ENCODE results near the gene KLHL26. TPM values are rescaled to one million over a fixed set of nuclear protein-coding genes. Genes with fewer than 3 reads are reported as not detected.

Gene KLHL26
- polyA plus RNA-seq, 2 of the 4 experiments (the other 2 are of a cell fraction) = 1.1 to 2.0 TPM

DNA sequence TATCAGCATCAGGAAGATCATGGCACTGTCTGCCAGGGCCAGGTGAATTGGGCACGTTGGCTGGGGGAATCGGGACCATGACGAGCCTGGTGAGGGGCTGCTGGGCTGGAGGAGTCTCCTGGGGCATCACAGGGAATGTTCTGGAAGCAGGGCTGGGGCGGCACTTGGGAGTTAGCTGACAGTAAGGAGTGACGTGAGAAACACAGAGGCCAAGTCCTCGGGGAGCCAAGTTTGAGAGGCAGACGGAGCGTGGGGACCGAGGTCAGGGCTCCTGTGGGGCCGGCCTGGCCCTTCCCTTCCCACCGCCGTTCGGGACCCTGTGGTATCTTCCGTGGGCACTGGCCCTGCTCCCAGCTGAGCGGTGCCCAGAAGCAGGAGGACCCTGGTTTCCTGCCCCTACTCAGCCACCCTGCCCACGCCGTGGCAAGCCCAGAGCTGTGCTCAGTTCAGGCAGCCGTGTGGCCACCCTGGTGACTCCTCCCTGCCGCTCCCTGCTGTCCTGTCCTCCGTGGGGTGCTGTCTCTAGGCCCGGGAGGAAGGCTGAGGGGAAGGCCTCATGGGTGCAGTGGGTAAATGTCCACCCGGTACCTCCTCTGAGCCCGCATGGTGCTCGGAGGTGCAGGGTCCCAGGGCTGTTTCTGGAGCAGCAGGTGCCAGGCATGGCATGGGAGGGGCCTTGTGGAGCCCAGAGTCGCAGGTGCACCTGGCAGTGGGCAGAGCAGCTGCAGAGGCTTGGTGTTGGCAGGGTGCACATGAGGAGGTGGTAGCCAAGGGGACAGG, 71.8 kb downstream of the KLHL26 start:
- FAIRE-seq (no peak), DNase-seq (ENCODE audit: low read depth in 1 of 2, low spot score in 1 of 2) (no peak), ATAC-seq (no peak)
- Histone ChIP-seq H3K4me1 (no peaks in the 10 kb centered on the region), H3K9me3 (no peaks in the 10 kb centered on the region), H3K4me3 (no peak overlapping the region), H3K27ac (no peak overlapping the region), H3K4me2 (no peak overlapping the region)
- POLR2A ChIA-PET = no interaction called here
- WGBS (ENCODE audit: missing lambda C conversion rate) = 90% methylated on average over 14 of the region's 25 CpGs
- CTCF ChIA-PET = interaction anchor here (1.2 to 2.0 kb wide), 2 partner anchors 10 to 139 kb away, joined by 3 to 5 read pairs; no protein-coding TSS in a partner anchor
- no peak for TF ChIP-seq CBX8 (IDR thresholded peaks at IDR 0.05)
- TF ChIP-seq ESRRA (IDR thresholded peaks at IDR 0.05; ENCODE audit: borderline replicate concordance, low read length) = no peak

DNA sequence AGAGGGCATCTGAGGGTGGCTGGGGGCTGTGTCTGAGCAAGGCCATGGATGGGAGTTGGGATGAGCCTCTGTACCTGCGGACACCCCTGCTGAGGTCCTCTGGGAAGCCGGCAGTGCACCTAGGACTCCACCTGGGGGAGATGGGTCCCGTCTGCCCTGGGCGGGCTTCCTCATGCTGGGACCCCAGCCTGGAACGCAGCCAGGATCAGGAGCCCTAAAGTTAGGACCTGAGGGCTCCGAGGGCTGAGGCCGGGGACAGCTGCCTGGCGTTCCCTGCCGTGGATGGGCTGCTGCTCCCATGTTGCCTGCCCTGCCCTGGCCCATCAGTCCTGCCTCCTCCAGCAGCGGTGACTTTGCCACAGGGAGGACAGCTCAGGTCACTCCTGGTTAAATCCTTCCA, 72.7 kb downstream of the KLHL26 start:
- CTCF ChIA-PET = interaction anchor here (2.0 kb wide), 1 partner anchor 138 kb away, joined by 5 read pairs; no protein-coding TSS in a partner anchor
- 100% methylated on average over 3 of the region's 10 CpGs for WGBS (ENCODE audit: missing lambda C conversion rate)
- Histone ChIP-seq H3K4me2 (no peak overlapping the region), H3K27ac (no peak overlapping the region), H3K4me3 (no peak overlapping the region), H3K4me1 (no peaks in the 10 kb centered on the region), H3K9me3 (no peaks in the 10 kb centered on the region)
- POLR2A ChIA-PET = interaction anchor here (0.6 kb wide), 1 partner anchor 200 kb away, joined by 3 read pairs; no protein-coding TSS in a partner anchor
- no peak for DNase-seq (ENCODE audit: low read depth in 1 of 2, low spot score in 1 of 2)
- TF ChIP-seq RAD21 (conservative IDR thresholded peaks at IDR 0.05 in 1 of 2, IDR thresholded peaks at IDR 0.05 in 1 of 2) (no peak), CHD2 (IDR thresholded peaks at IDR 0.05; ENCODE audit: low read length, partially characterized antibody) (no peak), GATA3 (IDR thresholded peaks at IDR 0.05; ENCODE audit: borderline replicate concordance) (no peak), ZNF302 (CRISPR knock-in tag; IDR thresholded peaks at IDR 0.05) (no peak), ZFP36 (IDR thresholded peaks at IDR 0.05; ENCODE audit: borderline replicate concordance, partially characterized antibody) (no peak), PHF8 (IDR thresholded peaks at IDR 0.05; ENCODE audit: borderline replicate concordance, low read depth) (no peak), CBX2 (IDR thresholded peaks at IDR 0.05; ENCODE audit: borderline replicate concordance, low read depth) (no peak), BHLHE40 (IDR thresholded peaks at IDR 0.05; ENCODE audit: low read depth, low read length) (no peak), KDM1A (IDR thresholded peaks at IDR 0.05; ENCODE audit: low read depth) (no peak), RFX5 (IDR thresholded peaks at IDR 0.05) (no peak)
- TF ChIP-seq, protein P1, sequence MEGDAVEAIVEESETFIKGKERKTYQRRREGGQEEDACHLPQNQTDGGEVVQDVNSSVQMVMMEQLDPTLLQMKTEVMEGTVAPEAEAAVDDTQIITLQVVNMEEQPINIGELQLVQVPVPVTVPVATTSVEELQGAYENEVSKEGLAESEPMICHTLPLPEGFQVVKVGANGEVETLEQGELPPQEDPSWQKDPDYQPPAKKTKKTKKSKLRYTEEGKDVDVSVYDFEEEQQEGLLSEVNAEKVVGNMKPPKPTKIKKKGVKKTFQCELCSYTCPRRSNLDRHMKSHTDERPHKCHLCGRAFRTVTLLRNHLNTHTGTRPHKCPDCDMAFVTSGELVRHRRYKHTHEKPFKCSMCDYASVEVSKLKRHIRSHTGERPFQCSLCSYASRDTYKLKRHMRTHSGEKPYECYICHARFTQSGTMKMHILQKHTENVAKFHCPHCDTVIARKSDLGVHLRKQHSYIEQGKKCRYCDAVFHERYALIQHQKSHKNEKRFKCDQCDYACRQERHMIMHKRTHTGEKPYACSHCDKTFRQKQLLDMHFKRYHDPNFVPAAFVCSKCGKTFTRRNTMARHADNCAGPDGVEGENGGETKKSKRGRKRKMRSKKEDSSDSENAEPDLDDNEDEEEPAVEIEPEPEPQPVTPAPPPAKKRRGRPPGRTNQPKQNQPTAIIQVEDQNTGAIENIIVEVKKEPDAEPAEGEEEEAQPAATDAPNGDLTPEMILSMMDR (IDR thresholded peaks at IDR 0.05) = no peak
- TF ChIP-seq, protein P2, sequence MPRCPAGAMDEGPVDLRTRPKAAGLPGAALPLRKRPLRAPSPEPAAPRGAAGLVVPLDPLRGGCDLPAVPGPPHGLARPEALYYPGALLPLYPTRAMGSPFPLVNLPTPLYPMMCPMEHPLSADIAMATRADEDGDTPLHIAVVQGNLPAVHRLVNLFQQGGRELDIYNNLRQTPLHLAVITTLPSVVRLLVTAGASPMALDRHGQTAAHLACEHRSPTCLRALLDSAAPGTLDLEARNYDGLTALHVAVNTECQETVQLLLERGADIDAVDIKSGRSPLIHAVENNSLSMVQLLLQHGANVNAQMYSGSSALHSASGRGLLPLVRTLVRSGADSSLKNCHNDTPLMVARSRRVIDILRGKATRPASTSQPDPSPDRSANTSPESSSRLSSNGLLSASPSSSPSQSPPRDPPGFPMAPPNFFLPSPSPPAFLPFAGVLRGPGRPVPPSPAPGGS (IDR thresholded peaks at IDR 0.05) = no peak
- no peak for FAIRE-seq
- ATAC-seq = no peak

DNA sequence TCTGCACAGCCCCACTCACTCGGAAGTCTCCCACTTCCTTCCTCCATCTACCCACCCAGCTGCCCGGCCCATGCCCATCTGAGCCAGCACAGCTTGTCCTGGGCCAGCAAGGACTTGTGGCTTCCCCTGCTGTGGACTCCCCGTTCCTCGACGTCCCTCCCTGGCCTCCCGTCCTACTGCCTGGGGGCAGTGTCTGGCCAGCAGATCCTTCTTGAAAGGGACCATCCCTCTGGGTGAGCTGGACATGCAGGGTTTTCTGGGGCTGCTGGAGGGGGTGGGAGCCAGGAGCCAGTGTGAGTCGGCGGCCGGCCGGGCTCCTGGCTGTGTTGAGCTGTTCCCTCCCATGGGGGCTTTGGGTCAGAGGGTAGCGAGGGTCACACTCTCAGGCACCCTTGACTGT, 73.4 kb downstream of the KLHL26 start:
- H3K4me2 ChIP-seq = no peak overlapping the region
- FAIRE-seq (no peak), ATAC-seq (no peak), DNase-seq (ENCODE audit: low read depth in 1 of 2, low spot score in 1 of 2) (no peak)
- TF ChIP-seq RCOR1 (IDR thresholded peaks at IDR 0.05; ENCODE audit: low read depth, low read length) = no peak
- no peak for TF ChIP-seq HDAC2 (IDR thresholded peaks at IDR 0.05)
- TF ChIP-seq NR3C1 (IDR thresholded peaks at IDR 0.05) = no peak
- no peak for TF ChIP-seq CBX2 (IDR thresholded peaks at IDR 0.05; ENCODE audit: borderline replicate concordance, low read depth)
- TF ChIP-seq EHF (CRISPR knock-in tag; IDR thresholded peaks at IDR 0.05) = no peak
- TF ChIP-seq, protein P3, sequence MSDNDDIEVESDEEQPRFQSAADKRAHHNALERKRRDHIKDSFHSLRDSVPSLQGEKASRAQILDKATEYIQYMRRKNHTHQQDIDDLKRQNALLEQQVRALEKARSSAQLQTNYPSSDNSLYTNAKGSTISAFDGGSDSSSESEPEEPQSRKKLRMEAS (IDR thresholded peaks at IDR 0.05) = no peak
- TF ChIP-seq, protein P2 (IDR thresholded peaks at IDR 0.05) = no peak
- no peak for TF ChIP-seq RNF2 (IDR thresholded peaks at IDR 0.05; ENCODE audit: borderline replicate concordance, low read depth)
- 97% methylated on average over 9 of the region's 11 CpGs for WGBS (ENCODE audit: missing lambda C conversion rate)
- POLR2A ChIA-PET = interaction anchor here (0.6 kb wide), 1 partner anchor 11 kb away, joined by 3 read pairs; no protein-coding TSS in a partner anchor
- H3K9me3 ChIP-seq = no peaks in the 10 kb centered on the region
- H3K4me1 ChIP-seq = no peaks in the 10 kb centered on the region
- H3K27ac ChIP-seq = no peak overlapping the region
- H3K4me3 ChIP-seq = no peak overlapping the region
- CTCF ChIA-PET = interaction anchor here (1.0 to 2.0 kb wide), 2 partner anchors 20 to 138 kb away, joined by 3 to 5 read pairs; no protein-coding TSS in a partner anchor

Data from A549 (cell line).